ENCODE measurements around the gene ZPBP. TPM values are rescaled to one million over a fixed set of nuclear protein-coding genes. Genes with fewer than 3 reads are reported as not detected.

ZPBP gene
- polyA plus RNA-seq (ENCODE audit: insufficient read length in 10 of 10) = under 1 TPM in 1 of 10 donors, not detected in 9; 0.14 TPM
- long read RNA-seq, donor 1 = 0 reads
- long read RNA-seq, donor 2 = 0 reads
- long read RNA-seq, donor 3 = 0 reads
- long read RNA-seq, donor 4 = 0 reads
- long read RNA-seq, donor 5 = 0 reads
- long read RNA-seq, donor 6 = 0 reads
- long read RNA-seq, donor 7 = 0 reads
- long read RNA-seq, donor 8 = 0 reads
- long read RNA-seq, donor 9 = 0 reads

DNA sequence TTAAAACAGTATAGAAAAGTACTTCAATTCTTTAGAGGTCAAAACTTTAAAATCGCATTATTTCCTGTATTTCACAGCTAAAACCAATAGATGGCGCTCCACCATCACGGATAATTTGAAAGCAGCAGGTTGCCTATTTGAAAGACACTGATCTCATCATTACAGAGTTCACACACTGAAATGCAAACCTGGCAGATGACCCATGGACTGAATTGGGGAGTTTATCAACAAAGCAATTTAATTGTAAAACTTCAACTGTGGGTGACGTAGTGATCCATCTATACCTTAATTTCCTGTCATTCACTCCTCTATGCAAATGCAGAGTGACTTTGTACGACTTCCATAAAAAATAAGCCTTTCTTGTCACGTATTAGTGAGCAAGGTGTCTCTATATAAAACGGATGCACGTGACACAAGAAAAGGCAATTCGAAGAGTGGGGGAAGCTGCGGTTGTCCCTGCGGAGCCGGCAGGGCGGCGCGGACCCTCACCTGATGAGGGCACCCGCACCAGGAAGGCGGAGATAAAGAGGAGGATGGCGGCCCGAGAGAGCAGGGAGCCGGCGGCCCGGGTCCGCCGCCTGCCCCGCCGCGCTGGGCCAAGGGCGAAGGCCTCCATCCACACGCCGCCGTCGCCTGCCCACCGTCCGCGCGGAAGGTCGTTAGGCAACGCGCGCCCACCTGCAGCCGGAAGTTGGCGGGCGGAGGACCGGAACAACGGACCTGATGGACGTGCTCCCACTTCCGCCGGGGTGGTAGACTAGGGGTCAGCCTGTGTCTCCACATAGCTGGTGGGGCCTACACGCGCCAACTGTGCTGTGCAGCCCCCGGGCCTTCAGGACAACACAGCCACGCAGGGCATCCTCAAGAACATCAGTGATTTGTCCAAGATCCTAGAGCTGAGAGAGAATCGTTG lies at the start of gene ZPBP:
Gene ZPBP (minus strand): TSS at position 668 of the 913 bp plus-strand sequence. CDS start 52 bp downstream, at position 616.
- peak; percentile 17 to 64 (median 53) for DNase-seq

- peak; percentile 8 to 37 (median 27) for DNase-seq
These were observed 49.5 kb upstream of the ZPBP start for GRCh38 chr7:50142425-50143017.

GRCh38 chr7:50141854-50142253 lies 48.8 kb upstream of the ZPBP start:
- no peak for DNase-seq

- DNase-seq = no peak
These were observed 48.1 kb upstream of the ZPBP start for GRCh38 chr7:50141131-50141530.

DNA sequence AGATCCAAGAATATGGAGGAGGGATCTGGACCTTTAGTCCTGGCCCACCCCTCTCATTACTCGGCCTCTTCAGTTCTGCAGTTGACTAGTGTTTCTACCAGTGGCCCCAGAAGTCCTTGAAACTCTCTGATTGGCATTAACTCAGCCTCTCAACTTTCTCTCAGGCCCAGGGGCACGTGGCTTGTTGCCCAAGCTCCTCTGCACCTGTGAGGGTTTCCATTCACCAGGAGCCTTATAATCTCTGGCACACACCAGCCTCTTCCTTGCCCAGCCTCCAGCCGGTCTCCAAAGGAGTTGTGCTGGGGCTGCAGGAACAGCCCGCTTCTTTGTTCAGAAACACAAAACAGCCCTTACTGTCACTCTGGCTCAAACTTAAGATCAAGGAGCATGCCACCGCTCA lies 47.6 kb upstream of the ZPBP start:
- DNase-seq = no peak

DNA sequence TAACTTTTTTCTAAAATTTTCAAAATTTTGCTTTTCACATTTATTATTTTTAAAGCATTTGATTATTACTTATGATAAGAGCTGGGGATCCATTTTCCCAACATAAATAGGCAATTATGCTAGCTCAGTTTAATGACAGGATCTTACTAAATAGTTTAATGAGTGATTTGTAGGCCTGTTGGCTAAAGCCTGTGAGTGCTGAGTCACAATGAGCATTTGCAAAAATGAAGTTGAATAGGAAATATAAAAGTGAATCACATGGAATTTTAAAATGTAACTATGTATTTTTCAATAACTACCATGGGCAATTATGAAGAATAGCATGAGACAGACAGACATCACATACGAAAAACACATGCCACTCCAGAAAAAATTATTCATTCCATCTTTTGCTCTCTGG lies 45.1 kb upstream of the ZPBP start:
- no peak for DNase-seq

DNA sequence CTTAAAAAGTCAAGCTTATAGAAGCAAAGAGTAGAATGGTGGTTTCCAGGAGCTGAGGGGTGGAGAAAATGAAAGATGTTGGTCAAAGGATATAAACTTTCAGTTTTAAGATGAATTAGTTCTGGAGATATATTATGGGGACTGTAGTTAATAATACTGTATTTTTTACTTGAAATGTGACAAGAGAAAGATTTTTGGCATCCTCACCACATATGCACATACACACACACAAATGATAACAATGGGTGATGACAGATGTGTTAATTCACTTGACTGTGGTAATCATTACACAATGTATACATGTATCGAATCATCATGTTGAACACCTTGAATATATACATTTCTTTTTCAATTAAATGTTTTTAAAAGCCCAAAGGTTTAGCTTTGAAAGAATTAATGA lies 32.7 kb upstream of the ZPBP start:
- no peak for DNase-seq

DNA sequence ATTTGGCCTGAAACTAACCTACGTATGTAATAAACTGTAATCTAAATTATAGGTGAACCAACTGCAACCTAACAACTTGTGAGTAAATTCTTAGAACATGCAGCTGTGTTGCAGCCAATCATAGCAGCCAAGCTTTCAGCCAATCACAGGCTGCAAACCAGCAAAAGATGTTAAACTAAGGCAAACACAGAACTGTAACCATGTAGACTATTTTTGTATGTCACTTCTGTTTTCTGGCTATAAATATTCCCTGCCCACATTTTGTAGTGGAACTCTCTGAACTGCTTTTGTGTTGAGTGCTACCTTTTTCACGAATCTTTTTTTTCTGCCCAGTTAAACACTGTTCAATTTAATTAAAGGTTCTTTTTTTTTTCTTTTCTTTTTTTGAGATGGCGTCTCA lies 28.2 kb upstream of the ZPBP start:
- no peak for DNase-seq

DNA sequence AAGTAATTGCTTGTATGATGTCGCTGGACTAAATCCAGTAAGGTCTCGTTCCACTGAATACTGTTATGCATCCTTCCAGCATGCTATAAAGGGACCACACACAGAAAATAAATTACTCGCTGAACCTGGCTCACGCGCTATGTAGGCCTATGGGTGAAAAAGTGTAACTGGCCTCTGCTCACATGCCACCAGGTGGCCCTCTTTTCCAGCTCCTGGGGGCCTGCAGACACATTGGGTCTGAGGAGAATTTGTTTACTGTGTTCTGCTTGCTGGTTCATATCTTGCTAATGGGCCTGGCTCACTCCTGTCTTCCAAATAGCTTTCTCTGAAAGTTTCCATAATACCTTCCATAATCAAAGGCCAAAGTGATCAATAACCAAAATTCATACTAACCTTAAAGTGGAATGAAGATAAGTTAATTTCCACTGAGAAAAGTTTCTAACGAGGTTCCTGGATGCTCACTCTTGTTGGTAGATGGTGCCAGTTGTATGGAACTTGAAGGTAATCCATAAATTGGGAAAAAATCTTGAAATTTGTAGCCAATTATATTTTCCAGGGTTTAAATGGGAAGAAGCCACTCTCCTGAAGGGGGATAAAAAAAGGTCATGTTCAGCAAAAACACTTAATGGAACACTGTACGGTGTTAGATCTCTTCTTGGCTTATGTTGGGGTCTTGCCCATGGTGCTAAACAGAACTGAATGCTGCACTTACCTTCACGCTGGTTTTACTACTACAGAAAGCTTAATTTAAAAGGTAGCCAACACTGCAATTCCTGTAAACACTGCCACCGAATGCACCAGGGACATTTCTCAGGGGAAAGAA lies 27.0 kb upstream of the ZPBP start:
- DNase-seq = no peak

DNA sequence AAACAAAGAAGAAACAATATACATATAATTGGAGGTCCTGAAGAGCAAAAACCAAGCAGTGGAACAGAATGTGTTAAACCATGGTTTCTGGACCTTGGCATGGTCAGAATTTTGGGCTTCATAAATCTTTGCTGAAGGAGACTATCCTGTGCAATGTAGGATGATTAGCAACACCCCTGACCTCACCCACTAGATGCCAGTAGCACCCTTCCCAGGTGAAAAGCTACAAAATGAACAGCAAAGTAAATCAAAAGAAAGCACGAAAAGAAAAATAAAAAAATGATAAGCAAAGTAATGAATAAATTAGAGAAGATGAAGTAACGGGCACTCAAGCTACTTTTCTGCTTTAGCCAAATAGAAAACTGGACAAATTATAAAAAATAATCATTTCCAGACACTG lies 19.2 kb upstream of the ZPBP start:
- DNase-seq = no peak

DNA sequence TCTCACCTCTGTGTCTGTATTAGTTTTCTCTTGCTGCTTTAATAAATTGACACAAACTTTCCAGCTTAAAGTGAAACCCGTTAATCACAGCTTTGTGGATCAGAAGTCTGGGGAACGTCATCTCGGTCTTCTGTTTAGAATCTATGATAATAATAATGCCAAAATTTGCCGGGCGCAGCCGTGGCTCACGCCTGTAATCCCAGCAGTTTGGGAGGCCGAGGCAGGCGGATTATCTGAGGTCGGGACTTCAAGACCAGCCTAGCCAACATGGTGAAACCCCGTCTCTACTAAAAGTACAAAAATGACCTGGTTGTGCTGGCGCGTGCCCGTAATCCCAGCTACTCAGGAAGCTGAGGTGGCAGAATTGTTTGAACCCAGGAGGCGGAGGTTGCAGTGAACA lies 8.8 kb upstream of the ZPBP start:
- no peak for DNase-seq

DNA sequence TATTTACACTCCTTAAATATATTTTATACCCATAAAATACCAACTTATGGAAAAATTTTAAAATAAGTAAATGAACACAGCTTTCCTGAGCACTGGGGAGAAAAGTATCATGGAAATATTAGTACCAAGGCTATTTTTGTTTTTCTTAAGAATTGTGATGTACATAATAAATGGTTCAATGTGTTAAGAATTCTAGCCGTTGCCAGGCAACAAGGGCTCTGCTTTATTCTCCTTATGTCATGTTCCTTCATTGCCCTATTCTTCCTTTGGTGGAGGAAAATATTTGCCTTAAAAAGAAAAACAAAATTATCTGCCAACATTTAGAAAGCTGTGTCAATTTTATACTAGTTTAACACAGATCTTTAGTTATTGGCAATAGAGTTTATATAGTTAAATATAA lies 2.6 kb upstream of the ZPBP start:
- DNase-seq = no peak

GRCh38 chr7:50088463-50089129 lies 4.5 kb downstream of the ZPBP start:
- no peak for DNase-seq

DNA sequence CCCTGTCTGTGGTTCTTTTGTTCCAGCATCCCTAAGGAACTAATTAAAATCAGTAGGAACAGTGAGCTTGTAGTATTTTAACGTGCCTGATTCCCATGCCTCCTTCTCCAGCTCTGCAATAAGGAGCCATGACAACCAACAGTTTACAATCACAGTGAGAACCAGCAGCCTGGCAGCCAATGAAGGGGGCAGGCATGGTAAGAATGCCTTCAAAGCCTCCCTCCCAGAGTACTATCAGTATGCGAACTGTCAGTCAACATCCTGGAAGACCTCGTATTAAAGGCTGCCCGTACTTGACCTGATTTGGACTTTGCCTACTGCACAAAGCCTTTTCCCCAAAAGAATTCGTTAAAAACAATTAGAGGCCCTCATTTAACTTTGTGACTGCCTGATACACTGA lies 7.7 kb downstream of the ZPBP start:
- no peak for DNase-seq

DNA sequence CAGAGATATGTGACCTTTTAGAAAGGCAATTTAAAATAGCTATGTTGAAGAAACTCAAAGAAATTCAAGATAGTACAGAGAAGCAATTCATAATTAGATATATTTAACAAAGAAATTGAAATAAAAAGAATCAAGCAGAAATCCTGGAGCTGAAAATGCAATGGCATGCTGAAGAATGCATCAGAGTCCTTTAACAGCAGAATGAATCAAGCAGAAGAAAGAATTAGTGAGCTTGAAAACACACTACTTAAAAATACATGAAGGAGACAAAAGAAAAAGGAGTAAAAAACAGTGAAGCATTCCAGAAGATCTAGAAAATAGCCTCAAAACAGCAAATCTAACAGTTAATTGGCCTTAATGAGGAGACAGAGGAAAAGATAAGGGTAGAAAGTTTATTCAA lies 20.0 kb downstream of the ZPBP start:
- no peak for DNase-seq

GRCh38 chr7:50069613-50070012 lies 23.4 kb downstream of the ZPBP start:
- peak in 1 of 3 donors; percentile 14 for DNase-seq

DNA sequence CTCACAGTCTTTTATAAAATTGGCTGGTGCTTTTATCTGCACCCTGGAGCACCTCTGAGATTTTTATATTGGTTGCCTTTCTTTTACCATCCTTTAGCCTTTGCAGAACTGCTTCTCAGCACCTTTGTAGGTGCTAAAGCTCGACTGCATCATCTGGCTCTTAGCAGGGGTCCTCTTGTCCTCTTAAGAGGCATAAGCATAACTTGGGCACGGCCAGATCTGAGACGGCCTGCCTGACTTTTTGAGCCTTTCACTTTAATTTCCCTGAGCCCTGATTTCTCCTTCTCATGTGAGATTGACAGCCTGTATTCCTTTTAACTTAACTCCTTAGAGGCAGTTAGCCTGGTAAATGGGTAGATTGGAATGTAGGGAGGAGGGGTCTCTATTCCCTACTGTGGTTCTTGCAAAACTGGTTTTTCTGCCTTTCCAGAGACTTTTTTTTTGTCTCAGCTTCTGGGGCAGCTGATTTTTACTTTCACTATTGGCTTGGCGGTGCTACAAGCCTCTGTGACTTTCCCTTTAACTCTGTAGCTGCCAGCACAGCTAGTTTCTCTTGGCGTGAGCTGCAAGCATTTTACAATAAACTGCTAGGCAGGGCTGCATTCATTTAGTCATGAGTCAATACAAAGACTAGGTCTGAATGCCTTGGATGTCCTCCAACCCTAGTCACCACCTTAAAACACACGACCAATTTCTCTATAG lies 24.0 kb downstream of the ZPBP start:
- peak; percentile 19 to 73 (median 37) for DNase-seq

GRCh38 chr7:50068026-50068425 lies 25.0 kb downstream of the ZPBP start:
- peak in 1 of 3 donors; percentile 8 for DNase-seq

- no peak for DNase-seq
These were observed 30.1 kb downstream of the ZPBP start for GRCh38 chr7:50062951-50063350.

GRCh38 chr7:50056131-50056530 lies 36.9 kb downstream of the ZPBP start:
- DNase-seq = no peak

- DNase-seq = no peak
These were observed 45.3 kb downstream of the ZPBP start for GRCh38 chr7:50047716-50048115.

All from muscle of back (tissue), 13 donors.